Fibroblast of mammary gland (primary cell): ENCODE measurements around the gene SNRPA.

Experiments used
- DNase-seq: peaks from one replicate; pipeline ENCODE4 v3.0.0-alpha.2; 2010; ENCODE audit warnings: low read depth
- H3K4me3 ChIP-seq: 2 replicates; pipeline ENCODE4 v1.5.1; 2011; ENCODE audit warnings: low read depth, mild to moderate bottlenecking, low read length, moderate library complexity; ENCODE audit not compliant: control insufficient read depth
- CTCF ChIP-seq: conservative IDR thresholded peaks from 2 replicates; pipeline ENCODE4 v1.5.1; 2011; ENCODE audit warnings: low read depth, low read length, inconsistent platforms; ENCODE audit not compliant: control insufficient read depth, insufficient read depth

Gene SNRPA

GRCh38 chr19:40806423-40807146, 55.6 kb downstream of the SNRPA start:
- DNase-seq: peak; percentile 95
- H3K4me3 ChIP-seq: no peak overlapping the region
- TF ChIP-seq CTCF: peak; percentile 83

- TF ChIP-seq CTCF: no peak
- H3K4me3 ChIP-seq: no peak overlapping the region
- no peak for DNase-seq
Observed at GRCh38 chr19:40807147-40808020, 56.4 kb downstream of the SNRPA start.

GRCh38 chr19:40808021-40808325, 57.0 kb downstream of the SNRPA start:
- no peak for TF ChIP-seq CTCF
- DNase-seq: no peak
- no peak overlapping the region for H3K4me3 ChIP-seq

GRCh38 chr19:40808497-40808896, 57.5 kb downstream of the SNRPA start:
- no peak overlapping the region for H3K4me3 ChIP-seq
- no peak for TF ChIP-seq CTCF
- DNase-seq: no peak

- DNase-seq: no peak
- no peak for TF ChIP-seq CTCF
- H3K4me3 ChIP-seq: no peak overlapping the region
Observed at GRCh38 chr19:40809358-40810086, 58.5 kb downstream of the SNRPA start.

- no peak overlapping the region for H3K4me3 ChIP-seq
- no peak for TF ChIP-seq CTCF
- DNase-seq: no peak
Observed at GRCh38 chr19:40810160-40810559, 59.2 kb downstream of the SNRPA start.

GRCh38 chr19:40810649-40811408, 59.8 kb downstream of the SNRPA start:
- H3K4me3 ChIP-seq: peak overlapping the region; percentile 46
- peak; percentile 80 for DNase-seq
